Hepatocyte (in vitro differentiated cells): ENCODE measurements around the gene GPR84.

Experiments
- EZH2 ChIP-seq: fragments of 200-600 bp; sonication (generic); IDR thresholded peaks from 2 replicates; pipeline ENCODE4 v1.6.1; 2016; ENCODE audit warnings: antibody characterized with exemption, mild to moderate bottlenecking, borderline replicate concordance
- EZH2phosphoT487 ChIP-seq: fragments of 200-600 bp; sonication (generic); IDR thresholded peaks from one replicate; pipeline ENCODE4 v1.6.1; 2018; ENCODE audit warnings: antibody characterized with exemption, mild to moderate bottlenecking, low read depth, moderate library complexity; ENCODE audit not compliant: unreplicated experiment, severe bottlenecking
- TF ChIP-seq, protein P1 (sequence below): fragments of 200-600 bp; sonication (generic); IDR thresholded peaks from 2 replicates; pipeline ENCODE4 v1.5.1; 2016; ENCODE audit warnings: antibody characterized with exemption, mild to moderate bottlenecking; ENCODE audit not compliant: poor library complexity

DNA sequence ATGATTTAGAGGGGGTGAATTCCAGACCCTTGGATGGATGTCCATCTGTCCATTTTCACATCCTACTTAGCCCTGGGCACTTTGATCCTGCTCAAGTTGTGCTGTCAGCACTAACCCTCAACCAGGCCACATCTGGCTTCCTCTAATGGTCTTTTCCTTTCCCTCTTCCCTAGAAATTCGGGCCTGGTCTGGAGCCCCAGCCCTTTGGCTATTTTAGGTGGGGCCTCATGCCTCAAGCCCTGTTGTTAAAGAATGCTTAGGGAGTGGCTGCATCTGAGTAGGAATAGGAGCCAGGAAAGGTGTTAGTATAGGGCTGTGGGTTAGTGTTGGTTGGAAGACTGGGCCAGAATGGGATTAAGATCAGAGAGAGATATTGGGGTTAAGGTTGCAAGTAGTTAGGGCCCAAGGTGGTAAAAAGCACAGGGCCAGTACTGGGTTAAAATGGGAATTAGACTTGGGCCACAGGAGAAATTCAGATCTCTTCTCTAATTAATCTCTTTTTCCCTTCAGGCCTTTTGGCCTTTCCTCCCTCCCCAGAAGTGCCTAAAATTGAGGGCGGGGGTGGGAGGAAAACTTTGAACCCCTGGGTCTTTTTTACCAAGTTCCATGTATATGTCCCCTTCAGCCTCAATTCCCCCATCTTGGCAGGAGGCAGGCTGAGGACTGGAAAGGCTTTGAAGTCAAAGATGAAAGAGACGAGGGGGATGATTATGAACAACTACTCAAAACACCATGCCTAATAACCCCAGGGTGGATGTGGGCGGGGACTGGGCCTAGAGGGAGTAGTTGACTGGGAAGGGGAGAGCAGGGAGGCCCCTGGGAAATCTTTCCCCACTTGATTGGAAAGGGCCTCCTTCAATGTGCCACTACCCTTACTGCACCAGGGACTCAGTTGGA is 24.2 kb upstream of the GPR84 start:
- TF ChIP-seq, protein P1, sequence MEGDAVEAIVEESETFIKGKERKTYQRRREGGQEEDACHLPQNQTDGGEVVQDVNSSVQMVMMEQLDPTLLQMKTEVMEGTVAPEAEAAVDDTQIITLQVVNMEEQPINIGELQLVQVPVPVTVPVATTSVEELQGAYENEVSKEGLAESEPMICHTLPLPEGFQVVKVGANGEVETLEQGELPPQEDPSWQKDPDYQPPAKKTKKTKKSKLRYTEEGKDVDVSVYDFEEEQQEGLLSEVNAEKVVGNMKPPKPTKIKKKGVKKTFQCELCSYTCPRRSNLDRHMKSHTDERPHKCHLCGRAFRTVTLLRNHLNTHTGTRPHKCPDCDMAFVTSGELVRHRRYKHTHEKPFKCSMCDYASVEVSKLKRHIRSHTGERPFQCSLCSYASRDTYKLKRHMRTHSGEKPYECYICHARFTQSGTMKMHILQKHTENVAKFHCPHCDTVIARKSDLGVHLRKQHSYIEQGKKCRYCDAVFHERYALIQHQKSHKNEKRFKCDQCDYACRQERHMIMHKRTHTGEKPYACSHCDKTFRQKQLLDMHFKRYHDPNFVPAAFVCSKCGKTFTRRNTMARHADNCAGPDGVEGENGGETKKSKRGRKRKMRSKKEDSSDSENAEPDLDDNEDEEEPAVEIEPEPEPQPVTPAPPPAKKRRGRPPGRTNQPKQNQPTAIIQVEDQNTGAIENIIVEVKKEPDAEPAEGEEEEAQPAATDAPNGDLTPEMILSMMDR, result no peak
- TF ChIP-seq EZH2, result no peak
- TF ChIP-seq EZH2phosphoT487, result no peak
